HL-60 (cell line): ENCODE results near the gene SEC11A.

Experiments
- DNase-seq, 2 experiments: peaks; one replicate each; pipeline ENCODE4 v3.0.0-alpha.2; 2010 to 2020; ENCODE audit warnings: low read depth in 1 of 2, low spot score in 1 of 2
- H3K27ac ChIP-seq: fragments of 250-450 bp; sonication (Bioruptor Pico); replicated peaks from 2 replicates; pipeline ENCODE4 v1.5.1; 2020; ENCODE audit warnings: mild to moderate bottlenecking, moderate library complexity
- H3K27me3 ChIP-seq: fragments of 250-450 bp; sonication (Bioruptor Pico); 2 replicates; pipeline ENCODE4 v1.5.1; 2021; ENCODE audit warnings: mild to moderate bottlenecking, moderate library complexity; ENCODE audit not compliant: insufficient read depth, poor library complexity, severe bottlenecking
- H3K4me3 ChIP-seq: replicated peaks from 2 replicates; pipeline ENCODE4 v1.5.1; 2011; ENCODE audit warnings: mild to moderate bottlenecking, control low read depth, low read length; ENCODE audit not compliant: insufficient read depth
- GABPA ChIP-seq: IDR thresholded peaks from 2 replicates; pipeline ENCODE4 v1.6.1; 2012; ENCODE audit warnings: low read depth
- POLR2AphosphoS5 ChIP-seq: IDR thresholded peaks from 2 replicates; pipeline ENCODE4 v1.6.1; 2012; ENCODE audit warnings: low read depth
- SPI1 ChIP-seq: IDR thresholded peaks from 2 replicates; pipeline ENCODE4 v1.6.1; 2012; ENCODE audit warnings: low read depth, mild to moderate bottlenecking, borderline replicate concordance
- TF ChIP-seq, protein P1 (sequence below): IDR thresholded peaks from one replicate; pipeline ENCODE4 v1.5.1; 2011; ENCODE audit warnings: low read length, control low read depth, inconsistent platforms; ENCODE audit not compliant: insufficient read depth
- TF ChIP-seq, protein P2 (sequence below): IDR thresholded peaks from 2 replicates; pipeline ENCODE4 v1.6.1; 2012; ENCODE audit warnings: low read depth; ENCODE audit not compliant: insufficient replicate concordance

The SEC11A gene

GRCh38 chr15:84699538-84700191 lies 16.3 kb downstream of the SEC11A start:
- no peaks in the 10 kb centered on the region for H3K27me3 ChIP-seq
- no peak overlapping the region for H3K27ac ChIP-seq
- no peak for DNase-seq
- H3K4me3 ChIP-seq, result no peak overlapping the region
- TF ChIP-seq, protein P1, sequence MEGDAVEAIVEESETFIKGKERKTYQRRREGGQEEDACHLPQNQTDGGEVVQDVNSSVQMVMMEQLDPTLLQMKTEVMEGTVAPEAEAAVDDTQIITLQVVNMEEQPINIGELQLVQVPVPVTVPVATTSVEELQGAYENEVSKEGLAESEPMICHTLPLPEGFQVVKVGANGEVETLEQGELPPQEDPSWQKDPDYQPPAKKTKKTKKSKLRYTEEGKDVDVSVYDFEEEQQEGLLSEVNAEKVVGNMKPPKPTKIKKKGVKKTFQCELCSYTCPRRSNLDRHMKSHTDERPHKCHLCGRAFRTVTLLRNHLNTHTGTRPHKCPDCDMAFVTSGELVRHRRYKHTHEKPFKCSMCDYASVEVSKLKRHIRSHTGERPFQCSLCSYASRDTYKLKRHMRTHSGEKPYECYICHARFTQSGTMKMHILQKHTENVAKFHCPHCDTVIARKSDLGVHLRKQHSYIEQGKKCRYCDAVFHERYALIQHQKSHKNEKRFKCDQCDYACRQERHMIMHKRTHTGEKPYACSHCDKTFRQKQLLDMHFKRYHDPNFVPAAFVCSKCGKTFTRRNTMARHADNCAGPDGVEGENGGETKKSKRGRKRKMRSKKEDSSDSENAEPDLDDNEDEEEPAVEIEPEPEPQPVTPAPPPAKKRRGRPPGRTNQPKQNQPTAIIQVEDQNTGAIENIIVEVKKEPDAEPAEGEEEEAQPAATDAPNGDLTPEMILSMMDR, result no peak

DNA sequence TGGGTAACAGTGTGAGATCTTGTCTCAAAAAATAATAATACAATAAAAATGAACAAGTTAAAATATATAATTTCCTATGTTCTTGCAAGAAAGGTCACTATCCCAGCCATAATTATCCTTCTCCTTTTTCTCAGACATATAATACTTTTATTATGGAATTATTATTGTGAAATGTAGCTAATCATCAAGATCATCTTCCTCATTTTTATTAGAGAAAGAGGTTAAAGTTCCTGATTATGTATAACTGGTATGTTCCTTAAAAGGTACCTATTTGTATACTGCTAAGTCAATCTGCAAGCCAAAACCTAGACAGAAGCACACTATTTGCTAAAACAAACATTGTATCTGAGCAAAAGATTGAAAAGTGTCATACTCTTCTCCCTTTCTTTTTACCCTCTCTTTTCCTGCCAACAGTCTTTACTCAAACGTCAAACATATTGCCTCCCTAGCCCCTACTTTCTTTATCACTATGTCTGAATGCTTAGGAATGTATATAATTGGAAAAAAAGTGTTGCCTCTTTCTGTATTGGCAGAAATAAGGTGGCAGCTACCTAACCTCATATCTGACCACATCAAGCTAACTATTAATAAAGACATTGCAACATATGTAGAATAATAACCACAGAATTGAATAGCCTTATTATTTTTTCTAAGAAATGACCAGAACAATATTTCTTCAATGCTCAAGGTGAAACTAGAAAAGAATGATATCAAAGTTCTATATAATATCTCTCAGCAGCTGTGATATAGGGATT lies 18.5 kb downstream of the SEC11A start:
- H3K27ac ChIP-seq, result no peak overlapping the region
- no peak overlapping the region for H3K4me3 ChIP-seq
- DNase-seq, result no peak
- TF ChIP-seq GABPA (no peak), POLR2AphosphoS5 (no peak), SPI1 (no peak)
- TF ChIP-seq, protein P2, sequence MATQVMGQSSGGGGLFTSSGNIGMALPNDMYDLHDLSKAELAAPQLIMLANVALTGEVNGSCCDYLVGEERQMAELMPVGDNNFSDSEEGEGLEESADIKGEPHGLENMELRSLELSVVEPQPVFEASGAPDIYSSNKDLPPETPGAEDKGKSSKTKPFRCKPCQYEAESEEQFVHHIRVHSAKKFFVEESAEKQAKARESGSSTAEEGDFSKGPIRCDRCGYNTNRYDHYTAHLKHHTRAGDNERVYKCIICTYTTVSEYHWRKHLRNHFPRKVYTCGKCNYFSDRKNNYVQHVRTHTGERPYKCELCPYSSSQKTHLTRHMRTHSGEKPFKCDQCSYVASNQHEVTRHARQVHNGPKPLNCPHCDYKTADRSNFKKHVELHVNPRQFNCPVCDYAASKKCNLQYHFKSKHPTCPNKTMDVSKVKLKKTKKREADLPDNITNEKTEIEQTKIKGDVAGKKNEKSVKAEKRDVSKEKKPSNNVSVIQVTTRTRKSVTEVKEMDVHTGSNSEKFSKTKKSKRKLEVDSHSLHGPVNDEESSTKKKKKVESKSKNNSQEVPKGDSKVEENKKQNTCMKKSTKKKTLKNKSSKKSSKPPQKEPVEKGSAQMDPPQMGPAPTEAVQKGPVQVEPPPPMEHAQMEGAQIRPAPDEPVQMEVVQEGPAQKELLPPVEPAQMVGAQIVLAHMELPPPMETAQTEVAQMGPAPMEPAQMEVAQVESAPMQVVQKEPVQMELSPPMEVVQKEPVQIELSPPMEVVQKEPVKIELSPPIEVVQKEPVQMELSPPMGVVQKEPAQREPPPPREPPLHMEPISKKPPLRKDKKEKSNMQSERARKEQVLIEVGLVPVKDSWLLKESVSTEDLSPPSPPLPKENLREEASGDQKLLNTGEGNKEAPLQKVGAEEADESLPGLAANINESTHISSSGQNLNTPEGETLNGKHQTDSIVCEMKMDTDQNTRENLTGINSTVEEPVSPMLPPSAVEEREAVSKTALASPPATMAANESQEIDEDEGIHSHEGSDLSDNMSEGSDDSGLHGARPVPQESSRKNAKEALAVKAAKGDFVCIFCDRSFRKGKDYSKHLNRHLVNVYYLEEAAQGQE, result no peak
- TF ChIP-seq, protein P1, result no peak
- no peaks in the 10 kb centered on the region for H3K27me3 ChIP-seq

- H3K27me3 ChIP-seq, result no peaks in the 10 kb centered on the region
- no peak for DNase-seq
- no peak overlapping the region for H3K27ac ChIP-seq
- TF ChIP-seq POLR2AphosphoS5 (no peak), SPI1 (no peak), GABPA (no peak)
- TF ChIP-seq, protein P1, result no peak
- TF ChIP-seq, protein P2, result no peak
- no peak overlapping the region for H3K4me3 ChIP-seq
Measured at GRCh38 chr15:84696757-84697156, 19.2 kb downstream of the SEC11A start.
